GM18951 (cell line): ENCODE results near the gene NDUFC1.
"Not testable (repeated sequence)": the region's sequence is repeated elsewhere in the genome, so short reads cannot be mapped to it uniquely, and the experiment has no call there.

Experiments used
- POLR2A ChIP-seq: IDR thresholded peaks from 4 replicates; pipeline ENCODE4 v1.6.1; 2011; ENCODE audit warnings: mild to moderate bottlenecking; ENCODE audit not compliant: insufficient read length, insufficient read depth; ENCODE audit errors: extremely low read depth
- in situ Hi-C: fragments of 300-500 bp; cut with MboI; formaldehyde crosslinking; loops from one replicate; pipeline ENCODE4 v1.12.0; 2022; ENCODE audit warnings: low sequenced_read_pairs, mixed read lengths, inconsistent platforms; ENCODE audit not compliant: unreplicated experiment

Gene NDUFC1

DNA sequence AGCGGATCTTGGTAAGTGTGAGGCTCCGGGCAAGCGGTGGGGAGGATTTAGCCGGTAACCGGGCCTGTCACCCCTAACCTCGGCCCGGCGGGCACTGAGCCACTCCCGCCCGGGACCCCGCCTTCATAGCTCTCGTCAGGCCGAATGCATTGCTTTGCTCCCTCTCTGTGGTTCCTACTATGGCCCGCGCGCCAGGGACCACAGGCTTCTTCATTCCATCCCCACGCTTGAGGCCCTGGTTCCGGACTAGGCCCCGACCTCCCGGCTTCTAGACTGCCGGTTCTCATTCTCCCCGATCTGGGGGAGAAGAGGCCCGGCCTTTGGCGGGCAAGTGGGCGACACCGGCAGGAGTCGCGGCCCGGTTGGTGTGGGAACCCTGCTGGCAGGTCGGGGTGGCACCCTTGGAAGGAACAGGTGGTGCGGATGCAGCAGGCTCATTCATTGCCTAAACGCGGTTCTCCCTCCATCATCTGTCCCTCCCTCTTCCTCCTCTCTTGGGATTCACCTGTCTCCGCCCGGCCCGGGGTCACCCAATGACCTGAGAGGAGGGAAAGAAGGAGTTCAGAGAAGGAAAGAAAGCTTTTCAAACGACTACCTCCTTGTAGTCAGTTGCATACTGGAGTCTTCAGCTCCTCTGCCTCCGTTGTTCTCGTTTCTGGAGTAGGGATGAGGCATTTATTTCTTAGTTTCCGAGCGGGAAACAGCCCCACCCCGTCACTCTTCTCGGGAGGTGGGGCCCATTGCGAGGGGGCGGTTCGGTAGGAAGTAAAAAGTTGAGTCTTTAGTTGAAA is at the start of gene NDUFC1:
Gene NDUFC1 (minus strand): TSS at position 657 of the 791 bp plus-strand sequence. CDS start 6,679 bp downstream, outside the sequence.
- peak; percentile 45 for TF ChIP-seq POLR2A
- in situ Hi-C loops, result no loop called here

- no peak for TF ChIP-seq POLR2A
- in situ Hi-C loops, result no loop called here
Observed at GRCh38 chr4:139337612-139338011, 35.3 kb upstream of the NDUFC1 start.

- in situ Hi-C loops, result no loop called here
Observed at GRCh38 chr4:139333046-139333445, 30.8 kb upstream of the NDUFC1 start.

DNA sequence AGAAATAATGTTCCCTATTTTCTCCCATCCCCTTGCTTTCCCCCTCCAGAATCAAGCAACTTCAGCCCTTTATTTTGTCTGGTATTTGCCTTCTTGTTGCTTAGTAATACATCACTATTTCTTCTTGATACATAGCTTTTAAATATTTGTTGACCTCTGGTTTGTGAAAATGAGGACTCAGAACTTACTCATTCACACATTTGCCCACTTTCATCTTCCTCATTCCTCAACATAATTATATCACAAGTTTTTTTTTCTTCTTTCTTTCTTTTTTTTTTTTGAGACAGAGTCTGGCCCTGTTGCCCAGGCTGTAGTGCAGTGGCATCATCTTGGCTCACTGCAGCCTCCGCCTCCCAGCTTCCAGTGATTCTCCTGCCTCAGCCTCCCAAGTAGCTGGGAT is 28.9 kb upstream of the NDUFC1 start:
- TF ChIP-seq POLR2A, result no peak
- in situ Hi-C loops, result no loop called here

More at GRCh38 chr4:139333046-139333445, 30.8 kb upstream of the NDUFC1 start:
- no peak for TF ChIP-seq POLR2A

DNA sequence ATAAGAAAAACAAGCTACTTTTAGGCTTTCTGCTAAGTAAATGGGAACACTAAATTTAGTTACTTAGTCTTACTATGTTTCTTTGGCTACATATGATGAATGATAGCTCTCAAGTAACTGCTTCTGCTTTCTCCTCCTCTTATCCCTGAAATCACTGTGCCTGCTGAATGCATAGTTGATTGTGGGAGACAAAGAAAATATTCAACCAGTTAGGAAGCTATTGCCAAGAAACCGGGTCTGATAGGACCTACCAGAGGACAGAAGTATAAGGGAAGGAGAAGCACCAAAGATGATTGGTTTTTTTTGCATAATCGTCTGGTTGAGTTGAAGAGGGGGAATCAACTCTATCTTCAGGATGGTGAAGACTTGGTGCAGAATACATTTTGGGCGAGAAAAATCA is 28.0 kb upstream of the NDUFC1 start:
- no peak for TF ChIP-seq POLR2A
- in situ Hi-C loops, result no loop called here

- TF ChIP-seq POLR2A, result no peak
- in situ Hi-C loops, result no loop called here
Observed at GRCh38 chr4:139329665-139330200, 27.5 kb upstream of the NDUFC1 start.

GRCh38 chr4:139324620-139325019 is 22.3 kb upstream of the NDUFC1 start:
- TF ChIP-seq POLR2A, result no peak
- in situ Hi-C loops, result no loop called here

GRCh38 chr4:139322541-139322940 is 20.3 kb upstream of the NDUFC1 start:
- in situ Hi-C loops, result not testable (repeated sequence)

DNA sequence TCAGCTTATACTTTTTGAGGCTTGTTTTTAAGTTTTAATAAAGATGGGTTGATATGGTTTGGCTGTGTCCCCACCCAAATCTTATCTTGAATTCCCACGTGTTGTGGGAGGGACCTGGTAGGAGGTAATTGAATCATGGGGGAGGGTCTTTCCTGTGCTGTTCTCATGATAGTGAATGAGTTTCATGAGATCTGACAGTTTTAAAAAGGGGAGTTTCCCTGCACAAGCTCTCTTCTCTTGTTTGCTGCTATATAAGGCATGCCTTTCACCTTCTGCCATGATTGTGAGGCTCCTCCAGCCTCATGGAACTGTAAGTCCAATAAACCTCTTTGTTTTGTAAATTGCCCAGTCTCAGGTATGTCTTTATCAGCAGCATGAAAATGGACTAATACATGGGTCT is 19.8 kb upstream of the NDUFC1 start:
- in situ Hi-C loops, result not testable (repeated sequence)

GRCh38 chr4:139319571-139319970 is 17.3 kb upstream of the NDUFC1 start:
- no peak for TF ChIP-seq POLR2A
- in situ Hi-C loops, result no loop called here

- in situ Hi-C loops, result no loop called here
- TF ChIP-seq POLR2A, result no peak
Observed at GRCh38 chr4:139317635-139318034, 15.4 kb upstream of the NDUFC1 start.

DNA sequence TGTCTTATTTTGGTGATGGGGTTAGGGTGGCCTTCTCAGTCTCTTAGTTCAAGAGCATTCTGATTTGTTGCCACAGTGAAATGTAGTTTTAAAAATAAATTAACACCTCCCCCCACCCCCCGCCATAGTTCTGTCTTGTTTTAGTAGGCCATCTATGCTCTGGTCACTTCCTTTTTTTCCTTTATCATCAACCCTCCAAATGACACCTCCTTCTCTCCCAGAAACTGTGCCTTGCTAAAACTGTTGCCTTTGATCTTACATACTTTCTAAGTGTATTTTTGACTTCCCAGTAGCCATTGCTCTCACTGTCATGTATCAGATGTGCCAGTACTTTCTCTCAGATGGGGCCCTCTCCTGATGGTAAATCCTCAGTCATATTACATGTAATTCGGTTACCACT is 14.5 kb upstream of the NDUFC1 start:
- TF ChIP-seq POLR2A, result no peak
- in situ Hi-C loops, result no loop called here

- in situ Hi-C loops, result no loop called here
- no peak for TF ChIP-seq POLR2A
Observed at GRCh38 chr4:139315221-139315675, 13.0 kb upstream of the NDUFC1 start.

GRCh38 chr4:139314047-139314800 is 11.9 kb upstream of the NDUFC1 start:
- no peak for TF ChIP-seq POLR2A
- in situ Hi-C loops, result no loop called here

- in situ Hi-C loops, result not testable (repeated sequence)
Observed at GRCh38 chr4:139313414-139313813, 11.1 kb upstream of the NDUFC1 start.
